Measurements from ENCODE around the gene FMN1. TPM values are rescaled to one million over a fixed set of nuclear protein-coding genes. Genes with fewer than 3 reads are reported as not detected.

FMN1 gene
- total and polyA plus RNA-seq, 10 donors = 0.43 to 42.1 (median 8.6) TPM

DNA sequence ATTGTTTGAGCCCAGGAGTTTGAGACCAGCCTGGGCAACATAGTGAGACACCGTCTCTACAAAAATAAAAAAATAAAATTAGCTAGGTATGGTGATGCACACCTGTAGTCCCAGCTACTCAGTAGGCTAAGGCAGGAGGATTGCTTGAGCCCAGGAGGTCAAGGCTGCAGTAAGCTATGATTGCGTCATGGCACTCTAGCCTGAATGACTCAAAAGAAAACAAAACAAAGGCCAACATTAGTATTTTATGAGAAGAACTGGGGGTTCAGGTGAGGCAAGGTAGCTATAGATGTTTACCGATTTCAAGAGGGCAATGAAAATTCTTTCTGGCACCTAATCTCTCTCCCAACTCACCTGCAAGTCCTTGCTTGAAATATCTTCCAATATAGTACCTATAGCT lies 399.5 kb downstream of the FMN1 start:
- 60 to 82% (median 65%) methylated on average over 3 of the region's 3 CpGs for WGBS, 5 donors
- DNase-seq = no peak
- H3K9me3 ChIP-seq = no peaks in the 10 kb centered on the region
- H3K4me3 ChIP-seq = no peak overlapping the region
- H3K36me3 ChIP-seq = no peaks in the 10 kb centered on the region
- H3K27me3 ChIP-seq (replicated peaks in 1 of 7) = no peaks in the 10 kb centered on the region
- no peaks in the 10 kb centered on the region for H3K4me1 ChIP-seq
- intact Hi-C loops (cut with DNase I; ENCODE audit: low total_unique reads) = no loop called here
- no peak overlapping the region for H3K27ac ChIP-seq
- TF ChIP-seq POLR2A (IDR thresholded peaks at IDR 0.05) = no peak
- TF ChIP-seq, protein P1, sequence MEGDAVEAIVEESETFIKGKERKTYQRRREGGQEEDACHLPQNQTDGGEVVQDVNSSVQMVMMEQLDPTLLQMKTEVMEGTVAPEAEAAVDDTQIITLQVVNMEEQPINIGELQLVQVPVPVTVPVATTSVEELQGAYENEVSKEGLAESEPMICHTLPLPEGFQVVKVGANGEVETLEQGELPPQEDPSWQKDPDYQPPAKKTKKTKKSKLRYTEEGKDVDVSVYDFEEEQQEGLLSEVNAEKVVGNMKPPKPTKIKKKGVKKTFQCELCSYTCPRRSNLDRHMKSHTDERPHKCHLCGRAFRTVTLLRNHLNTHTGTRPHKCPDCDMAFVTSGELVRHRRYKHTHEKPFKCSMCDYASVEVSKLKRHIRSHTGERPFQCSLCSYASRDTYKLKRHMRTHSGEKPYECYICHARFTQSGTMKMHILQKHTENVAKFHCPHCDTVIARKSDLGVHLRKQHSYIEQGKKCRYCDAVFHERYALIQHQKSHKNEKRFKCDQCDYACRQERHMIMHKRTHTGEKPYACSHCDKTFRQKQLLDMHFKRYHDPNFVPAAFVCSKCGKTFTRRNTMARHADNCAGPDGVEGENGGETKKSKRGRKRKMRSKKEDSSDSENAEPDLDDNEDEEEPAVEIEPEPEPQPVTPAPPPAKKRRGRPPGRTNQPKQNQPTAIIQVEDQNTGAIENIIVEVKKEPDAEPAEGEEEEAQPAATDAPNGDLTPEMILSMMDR (IDR thresholded peaks at IDR 0.05 in 8 of 11, conservative IDR thresholded peaks at IDR 0.05 in 3 of 11) = no peak
- TF ChIP-seq POLR2AphosphoS5 (IDR thresholded peaks at IDR 0.05) = no peak

DNA sequence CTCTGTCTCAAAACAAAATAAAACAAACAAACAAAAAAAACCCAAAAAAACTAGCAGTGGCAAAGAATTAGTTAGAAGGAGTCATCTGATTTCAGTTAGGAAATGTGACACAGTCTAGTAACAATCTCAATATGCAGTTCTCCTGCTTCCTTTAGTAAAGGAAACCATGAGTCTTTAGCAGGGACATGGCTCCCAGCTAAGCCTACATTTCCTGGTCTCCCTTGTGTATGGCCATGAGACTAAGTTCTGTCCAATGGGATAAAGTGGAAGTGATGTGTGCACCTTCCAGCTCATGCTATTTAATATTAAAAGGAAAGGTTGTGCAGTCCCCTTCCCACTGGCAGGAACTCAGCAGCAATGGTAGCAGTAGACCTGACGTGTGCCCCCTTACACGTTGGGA lies 402.1 kb downstream of the FMN1 start:
- Histone ChIP-seq H3K27me3 (replicated peaks in 1 of 7) (no peaks in the 10 kb centered on the region), H3K27ac (no peak overlapping the region), H3K36me3 (no peaks in the 10 kb centered on the region), H3K4me3 (no peak overlapping the region), H3K9me3 (no peaks in the 10 kb centered on the region), H3K4me1 (no peaks in the 10 kb centered on the region)
- TF ChIP-seq, protein P1 (IDR thresholded peaks at IDR 0.05 in 8 of 11, conservative IDR thresholded peaks at IDR 0.05 in 3 of 11) = no peak
- no peak for TF ChIP-seq POLR2AphosphoS5 (IDR thresholded peaks at IDR 0.05)
- TF ChIP-seq POLR2A (IDR thresholded peaks at IDR 0.05) = no peak
- 6 to 66% (median 31%) methylated on average over 2 of the region's 2 CpGs for WGBS, 5 donors
- DNase-seq = no peak
- intact Hi-C loops (cut with DNase I; ENCODE audit: low total_unique reads) = no loop called here

- H3K4me1 ChIP-seq = no peaks in the 10 kb centered on the region
- no peak overlapping the region for H3K4me3 ChIP-seq
- no peak overlapping the region for H3K27ac ChIP-seq
- no peaks in the 10 kb centered on the region for H3K36me3 ChIP-seq
- H3K9me3 ChIP-seq = no peaks in the 10 kb centered on the region
- WGBS, 5 donors = 87 to 97% (median 92%) methylated on average over 2 of the region's 2 CpGs
- no peak for DNase-seq
- no peaks in the 10 kb centered on the region for H3K27me3 ChIP-seq (replicated peaks in 1 of 7)
- intact Hi-C loops (cut with DNase I; ENCODE audit: low total_unique reads) = no loop called here
- no peak for TF ChIP-seq POLR2A (IDR thresholded peaks at IDR 0.05)
- no peak for TF ChIP-seq POLR2AphosphoS5 (IDR thresholded peaks at IDR 0.05)
- TF ChIP-seq, protein P1 (IDR thresholded peaks at IDR 0.05 in 8 of 11, conservative IDR thresholded peaks at IDR 0.05 in 3 of 11) = no peak
Observed at GRCh38 chr15:32790352-32790999, 404.0 kb downstream of the FMN1 start.

- intact Hi-C loops (cut with DNase I; ENCODE audit: low total_unique reads) = no loop called here
- H3K36me3 ChIP-seq = no peaks in the 10 kb centered on the region
- no peak overlapping the region for H3K4me3 ChIP-seq
- TF ChIP-seq POLR2A (IDR thresholded peaks at IDR 0.05) (no peak), POLR2AphosphoS5 (IDR thresholded peaks at IDR 0.05) (no peak)
- TF ChIP-seq, protein P1 (IDR thresholded peaks at IDR 0.05 in 8 of 11, conservative IDR thresholded peaks at IDR 0.05 in 3 of 11) = no peak
- no peaks in the 10 kb centered on the region for H3K4me1 ChIP-seq
- 69 to 84% (median 78%) methylated on average over 5 of the region's 5 CpGs for WGBS, 5 donors
- H3K27ac ChIP-seq = no peak overlapping the region
- no peaks in the 10 kb centered on the region for H3K27me3 ChIP-seq (replicated peaks in 1 of 7)
- no peak for DNase-seq
- H3K9me3 ChIP-seq = no peaks in the 10 kb centered on the region
Observed at GRCh38 chr15:32787949-32788348, 406.6 kb downstream of the FMN1 start.
